Muscle of back (tissue), 11 donors: ENCODE results near the gene FLOT1. TPM values are rescaled to one million over a fixed set of nuclear protein-coding genes. Genes with fewer than 3 reads are reported as not detected.

Experiments
- DNase-seq, 3 donors: peaks; one replicate each; pipeline versions ENCODE4 v3.0.0 to v3.0.0-alpha.2; 2013
- polyA plus RNA-seq, 10 donors: library from polyadenylated mRNA; unstranded; fragments of 120-200 nt; gene quantifications; one replicate each; pipeline ENCODE4 v1.2.1, GENCODE V29; 2013; ENCODE audit not compliant: insufficient read length in 10 of 10

Gene FLOT1
- polyA plus RNA-seq, 10 donors, result 89.4 to 116 (median 103) TPM

- no peak for DNase-seq
Observed at GRCh38 chr6:30709101-30709868, 33.2 kb downstream of the FLOT1 start.

GRCh38 chr6:30707281-30707850, 35.1 kb downstream of the FLOT1 start:
- no peak for DNase-seq

- no peak for DNase-seq
Observed at GRCh38 chr6:30705620-30706019, 36.9 kb downstream of the FLOT1 start.

GRCh38 chr6:30703821-30704220, 38.7 kb downstream of the FLOT1 start:
- DNase-seq, result no peak

DNA sequence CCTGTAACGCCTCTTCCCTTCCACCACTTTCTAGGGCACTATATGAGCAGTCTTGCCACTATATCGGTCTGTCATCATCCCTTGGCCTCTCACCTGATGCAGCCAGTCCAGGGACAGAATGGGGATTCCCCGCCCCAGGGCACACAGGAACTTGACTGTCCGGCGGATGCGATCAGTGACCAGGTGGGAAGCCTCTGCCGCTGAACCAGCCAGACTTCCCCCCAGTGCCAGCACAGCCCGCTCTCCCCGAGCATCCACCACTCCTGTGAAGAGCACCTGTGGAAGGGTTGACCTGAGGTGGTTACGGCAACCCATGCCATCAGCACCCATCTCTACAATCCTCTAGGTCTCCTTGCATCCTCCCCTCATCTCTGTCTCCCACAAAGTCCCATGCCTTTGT, 39.5 kb downstream of the FLOT1 start:
- DNase-seq, result no peak

DNA sequence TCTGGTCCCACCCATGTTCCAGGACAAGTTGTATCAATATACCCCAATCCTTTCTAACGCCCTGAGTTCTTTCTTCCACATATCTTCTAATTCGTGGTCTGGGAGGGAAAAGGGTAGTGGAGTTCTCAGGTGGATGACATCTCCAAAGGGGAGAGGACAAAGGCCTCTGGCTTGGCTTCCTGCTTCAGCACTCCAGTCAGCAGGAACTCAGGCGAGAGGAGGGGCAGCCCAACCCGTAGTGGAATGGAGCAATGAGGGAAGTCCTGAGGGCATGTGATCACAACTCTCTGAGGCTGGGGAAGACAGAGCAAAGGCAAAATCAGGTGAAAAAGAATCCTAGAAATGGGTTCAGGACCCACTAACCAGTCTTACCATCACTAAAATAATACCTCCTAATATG, 42.1 kb downstream of the FLOT1 start:
- DNase-seq, result no peak

GRCh38 chr6:30696432-30696831, 46.1 kb downstream of the FLOT1 start:
- no peak for DNase-seq

GRCh38 chr6:30691208-30691847, 51.2 kb downstream of the FLOT1 start:
- peak in 1 of 3 donors; percentile 44 for DNase-seq

- DNase-seq, result peak; percentile 89 to 97 (median 94)
Observed at GRCh38 chr6:30690403-30691207, 51.9 kb downstream of the FLOT1 start, which contains the start of gene NRM. NRM (minus strand) TSS chr6:30690984; CDS start chr6:30690974, 10 bp downstream.

DNA sequence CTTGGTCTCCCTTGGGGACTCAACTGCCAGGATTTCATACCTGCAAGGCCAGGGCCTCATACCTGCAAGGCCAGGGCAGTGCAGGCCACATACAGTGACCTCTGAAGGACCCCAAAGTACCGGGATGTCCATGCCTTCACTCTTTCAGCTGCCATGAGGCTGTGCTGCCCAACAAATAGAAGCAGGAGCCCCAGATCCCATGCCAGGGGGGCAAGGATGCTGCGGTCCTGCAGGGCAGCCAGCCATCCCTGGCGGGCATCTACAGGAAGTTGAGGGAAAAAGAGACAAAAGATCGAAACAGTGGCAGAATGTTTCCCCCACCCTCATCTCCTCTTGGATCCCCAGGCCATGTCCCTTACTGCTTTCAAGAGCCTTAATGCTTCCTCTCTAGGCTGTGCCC, 52.5 kb downstream of the FLOT1 start:
- DNase-seq, result no peak

- no peak for DNase-seq
Observed at GRCh38 chr6:30689022-30689865, 53.2 kb downstream of the FLOT1 start.

- DNase-seq, result no peak
Observed at GRCh38 chr6:30688569-30688968, 53.9 kb downstream of the FLOT1 start.

DNA sequence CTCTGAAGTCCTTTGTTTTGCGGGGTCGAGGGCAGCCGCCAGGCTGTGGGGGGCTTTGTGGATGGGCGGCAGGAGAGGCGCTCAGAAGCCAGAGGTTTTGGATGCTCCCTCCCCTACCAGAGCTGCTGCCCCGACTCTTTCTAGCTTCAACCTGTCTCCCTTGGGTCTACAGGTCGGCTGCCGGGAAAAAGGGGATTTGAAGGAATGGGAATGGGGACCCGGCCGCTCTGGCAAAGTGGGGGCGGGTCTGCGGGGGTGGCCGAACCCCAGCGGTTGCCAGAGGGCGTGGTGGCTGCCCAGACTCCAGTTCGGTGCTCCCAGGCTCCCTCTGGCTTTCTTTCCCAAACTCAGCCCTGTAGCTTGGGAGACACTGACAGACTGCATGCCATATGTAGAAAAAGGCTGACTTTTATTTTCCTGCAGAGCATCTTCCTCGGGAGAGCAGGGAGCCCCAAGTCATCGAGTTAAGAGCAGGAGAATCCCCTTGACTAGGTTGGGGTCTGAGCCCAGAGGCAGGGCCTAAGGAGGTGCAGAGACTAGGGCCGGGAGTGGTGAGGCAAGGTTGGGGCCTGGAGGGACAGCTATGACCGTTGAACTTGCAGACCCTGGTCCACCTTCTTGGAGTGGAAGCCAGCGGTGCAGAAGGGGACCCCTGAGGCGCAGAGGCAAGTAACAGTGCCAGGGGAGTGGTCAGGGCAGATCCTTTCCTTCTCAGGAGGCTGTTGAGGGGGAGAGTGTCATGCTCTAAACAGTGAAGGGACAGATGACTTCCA, 54.6 kb downstream of the FLOT1 start:
- peak in 1 of 3 donors; percentile 30 for DNase-seq

GRCh38 chr6:30686908-30687658, 55.4 kb downstream of the FLOT1 start:
- DNase-seq, result peak; percentile 96 to 99 (median 96)

DNA sequence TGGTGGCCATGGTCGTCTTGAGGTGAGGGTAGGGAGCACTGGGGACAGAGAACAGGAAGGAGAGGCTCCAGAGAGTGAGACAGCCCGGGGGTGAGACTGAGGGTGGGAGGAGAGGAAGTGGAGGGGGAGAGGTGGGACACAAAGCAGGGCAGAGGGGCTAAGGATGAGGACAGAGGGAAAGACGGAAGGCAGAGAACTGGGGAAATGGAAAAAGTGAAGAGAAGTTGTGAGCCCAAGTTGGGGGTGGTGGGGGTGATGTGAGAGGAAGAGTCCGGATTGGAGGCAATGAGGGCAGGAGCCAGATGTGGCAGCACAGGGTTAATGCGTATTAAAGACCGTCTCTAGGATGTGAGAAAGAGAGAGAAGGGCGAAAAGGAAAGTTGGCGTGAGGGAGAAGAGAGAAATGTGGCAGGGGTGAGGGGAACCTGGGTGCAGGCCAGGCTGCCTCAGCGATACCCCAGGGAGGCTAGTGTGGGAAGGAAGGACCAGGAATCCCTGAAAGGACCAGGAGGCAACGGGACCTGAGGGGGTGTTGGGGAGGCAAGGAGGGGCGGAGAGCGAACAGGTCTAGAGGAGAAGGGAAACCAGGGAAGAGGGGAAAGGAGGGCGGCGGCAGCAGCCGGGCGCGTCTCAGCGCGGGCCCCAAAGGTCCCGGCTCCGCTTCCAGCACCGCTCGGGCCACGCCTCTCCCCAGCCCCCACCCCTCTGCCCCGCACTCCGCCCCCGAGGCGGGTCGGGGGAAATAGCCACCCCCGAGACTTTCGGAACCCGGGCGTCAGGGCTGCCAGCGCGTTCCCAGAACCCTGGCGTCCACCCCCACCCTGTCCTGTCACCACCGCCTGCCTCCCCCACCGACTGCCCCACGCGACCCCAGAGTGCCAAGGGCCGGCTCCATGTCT, 56.2 kb downstream of the FLOT1 start, which contains the start of gene PPP1R18:
TSS of gene PPP1R18 (minus strand) at position 637 of the 899 bp plus-strand sequence. CDS start at position 10, 627 bp downstream.
- peak in 2 of 3 donors; percentile 67 to 82 for DNase-seq

DNA sequence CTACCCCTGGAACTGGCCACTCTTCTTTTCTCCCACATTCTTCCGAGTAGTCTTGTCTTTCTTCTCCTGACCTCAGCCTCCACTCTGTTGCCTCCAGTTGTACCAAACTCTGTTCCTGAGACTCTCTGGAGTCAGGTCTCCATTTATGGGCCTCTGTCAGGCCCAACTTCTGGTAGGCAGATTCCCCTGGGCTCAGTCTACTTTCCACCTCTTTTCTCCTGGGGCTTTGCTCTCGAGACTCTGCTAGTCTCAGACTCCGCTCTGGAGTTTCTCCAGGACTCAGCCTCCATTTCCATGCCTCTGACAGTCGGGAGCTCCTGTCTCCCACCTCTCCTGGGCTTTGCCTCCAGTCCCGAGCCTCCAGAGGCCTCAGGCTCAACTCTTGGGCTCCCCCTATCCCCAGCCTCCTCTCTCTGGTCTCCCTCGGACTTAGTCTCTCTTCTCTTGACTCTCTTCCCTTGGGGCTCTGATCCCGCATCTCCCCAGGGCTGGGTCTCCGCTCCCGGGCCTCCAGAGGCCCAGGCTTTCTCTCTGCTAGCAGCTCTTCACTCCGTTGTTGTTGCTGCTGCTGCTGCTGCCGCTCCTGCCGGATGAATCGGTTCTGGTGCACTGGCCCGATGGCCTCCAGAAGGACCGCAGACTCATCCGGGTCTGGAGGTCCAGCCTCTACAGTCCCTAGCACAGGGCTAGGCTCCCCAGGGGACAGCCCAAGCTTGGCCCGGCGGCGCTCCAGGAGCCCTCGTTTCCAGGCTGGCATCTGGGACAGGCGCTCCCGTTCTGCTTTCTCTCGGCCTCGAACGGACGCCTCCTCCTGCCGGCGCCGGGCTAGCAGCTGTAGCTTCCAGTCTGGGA, 57.1 kb downstream of the FLOT1 start:
- peak in 1 of 3 donors; percentile 36 for DNase-seq
